IPS-NIHi11 (cell line): Measurements from ENCODE around the gene LAP3.

Experiments
- DNase-seq: peaks from one replicate; pipeline ENCODE4 v3.0.0; 2012; ENCODE audit warnings: mixed read lengths, low spot score

Gene LAP3

DNA sequence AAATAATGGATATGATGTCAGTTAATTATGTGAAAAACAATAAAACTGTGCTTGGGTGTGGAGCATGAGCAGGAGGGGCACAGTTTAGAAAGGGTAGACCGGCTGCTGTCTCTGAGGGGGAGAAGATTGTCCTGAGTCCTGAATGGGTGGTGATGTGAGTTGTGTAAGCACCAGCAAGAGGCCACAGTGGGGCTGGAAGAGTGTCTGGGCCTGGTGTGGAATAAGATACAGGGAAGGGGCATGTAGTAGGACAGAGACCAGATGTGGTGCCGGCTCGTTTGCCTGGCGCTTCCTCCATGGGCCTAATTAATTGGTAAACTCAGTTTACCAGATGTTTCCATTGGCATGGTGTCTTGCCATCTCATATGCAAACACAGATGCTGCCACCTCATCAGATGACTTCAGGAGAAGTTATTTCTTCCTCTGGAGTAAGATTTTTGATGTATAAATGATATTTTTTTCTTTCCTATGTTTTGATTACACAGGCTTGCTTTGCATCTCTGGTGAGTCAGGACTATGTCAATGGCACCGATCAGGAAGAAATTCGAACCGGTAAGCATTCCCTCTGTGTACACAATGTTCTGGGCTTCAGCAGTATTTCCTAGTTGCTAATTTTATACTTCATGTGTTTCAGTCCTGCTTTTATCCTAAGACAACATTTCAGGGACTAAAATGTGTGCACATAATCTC is 42.6 kb downstream of the LAP3 start:
- no peak for DNase-seq

DNA sequence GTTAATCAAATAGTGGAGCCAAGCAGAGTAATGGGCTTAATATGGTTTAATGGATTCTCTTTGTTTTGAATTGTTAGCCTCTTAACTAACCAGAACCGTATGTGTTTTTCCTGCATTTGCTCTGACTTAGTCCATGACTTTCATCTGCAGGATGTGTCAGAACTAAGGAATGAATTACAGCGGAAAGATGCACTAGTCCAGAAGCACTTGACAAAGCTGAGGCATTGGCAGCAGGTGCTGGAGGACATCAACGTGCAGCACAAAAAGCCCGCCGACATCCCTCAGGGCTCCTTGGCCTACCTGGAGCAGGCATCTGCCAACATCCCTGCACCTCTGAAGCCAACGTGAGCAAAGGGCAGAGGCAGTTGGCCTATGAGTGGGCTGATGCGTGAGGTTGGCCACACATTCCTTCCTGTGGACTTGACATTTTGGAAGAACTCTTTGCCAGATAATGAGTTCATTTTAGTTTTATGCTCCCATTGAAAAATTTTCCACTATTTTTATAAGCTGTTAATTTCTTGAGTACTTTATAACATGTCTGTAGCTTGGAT is 46.5 kb downstream of the LAP3 start:
- DNase-seq, result no peak

DNA sequence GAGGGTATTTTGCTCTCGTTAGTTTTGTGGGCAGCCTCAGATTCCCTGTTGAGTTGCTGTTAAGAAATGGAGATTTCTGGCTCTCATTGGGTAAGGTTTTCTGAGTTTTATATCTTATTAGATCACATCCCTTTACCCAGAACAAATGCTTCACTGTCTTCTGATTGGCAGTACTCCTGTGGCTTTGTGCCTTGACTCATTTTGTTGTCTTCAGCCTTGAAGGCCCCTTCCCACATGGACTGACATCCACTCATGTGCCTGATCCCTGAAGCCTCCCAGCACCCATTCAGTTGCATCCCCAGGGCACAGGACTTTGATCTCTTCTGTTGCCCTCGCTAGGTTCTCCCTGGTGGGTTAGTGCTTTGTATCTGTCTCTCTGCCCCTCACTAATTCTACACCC is 47.8 kb downstream of the LAP3 start:
- no peak for DNase-seq

DNA sequence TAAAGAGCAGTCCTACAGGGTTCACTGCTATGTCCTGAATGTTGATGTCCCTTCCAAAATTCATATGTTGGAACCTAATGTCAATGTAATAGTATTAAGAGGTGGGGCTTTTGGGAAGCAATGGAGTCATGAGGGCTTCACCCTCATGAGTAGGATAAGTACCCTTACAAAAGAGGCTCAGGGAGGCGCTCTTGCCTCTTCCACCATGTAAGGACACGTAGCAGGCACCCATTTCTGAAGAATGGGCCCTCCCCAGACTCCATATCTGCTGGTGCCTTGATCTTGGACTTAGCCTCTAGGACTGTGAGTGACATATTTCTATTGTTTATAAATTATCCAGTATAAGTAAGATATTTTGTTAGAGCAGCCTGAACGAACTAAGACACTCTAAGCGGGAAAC is 53.2 kb downstream of the LAP3 start:
- no peak for DNase-seq

DNA sequence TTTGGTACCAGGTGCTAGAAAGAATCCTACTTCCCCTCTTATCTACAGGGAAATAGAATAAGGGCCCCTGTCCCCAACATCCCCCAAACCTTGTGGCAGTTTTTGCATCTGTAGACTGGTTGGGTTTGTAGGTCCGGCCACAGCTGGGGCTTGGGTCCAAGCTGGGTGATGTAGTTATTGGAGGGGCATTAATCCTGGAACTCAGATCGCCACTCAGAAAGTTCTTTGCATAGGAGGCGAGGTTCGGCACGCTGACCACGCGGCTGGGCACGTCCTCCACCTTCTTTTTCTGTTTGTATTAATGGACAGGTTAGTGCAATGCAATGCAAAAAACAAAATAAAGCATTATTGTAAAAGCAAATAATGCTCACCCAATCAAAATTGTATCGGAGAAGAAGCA is 56.6 kb downstream of the LAP3 start:
- DNase-seq, result no peak

DNA sequence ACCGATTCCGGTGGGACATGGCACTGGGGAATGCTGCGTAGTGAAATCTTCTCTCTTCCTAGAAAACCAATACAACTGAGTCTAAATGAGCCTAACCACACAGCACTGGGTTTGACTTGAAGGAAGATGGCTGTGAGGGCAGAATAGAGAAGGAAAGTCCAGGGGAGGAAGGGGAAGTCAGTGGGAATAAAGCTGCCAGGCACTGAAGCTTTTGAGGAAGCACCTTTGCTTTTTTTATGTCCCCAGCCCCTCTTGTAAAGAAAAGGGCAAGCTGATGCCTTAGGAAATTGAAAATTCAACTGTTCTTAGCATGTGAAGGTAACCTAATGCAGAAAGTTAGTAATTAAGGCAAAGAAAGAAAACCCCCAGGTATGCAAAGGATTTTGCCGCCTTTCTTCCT is 58.1 kb downstream of the LAP3 start:
- DNase-seq, result no peak

DNA sequence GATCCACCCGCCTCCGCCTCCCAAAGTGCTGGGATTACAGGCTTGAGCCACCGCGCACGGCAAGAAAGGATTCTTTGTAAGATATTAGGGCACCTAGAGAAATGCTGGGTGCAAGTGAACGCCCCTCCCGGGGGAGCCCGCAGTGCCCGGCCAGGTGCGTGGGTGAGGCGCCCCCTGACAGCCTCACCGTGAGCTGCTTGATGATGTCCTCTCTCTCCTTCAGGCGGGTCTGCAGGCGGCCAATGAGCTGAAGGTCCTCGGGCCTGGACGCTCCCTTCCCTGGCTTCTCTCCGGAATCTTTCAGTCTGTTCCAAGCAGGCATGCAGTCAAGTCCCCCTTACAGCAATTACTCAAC is 59.3 kb downstream of the LAP3 start:
- DNase-seq, result peak; percentile 29

DNA sequence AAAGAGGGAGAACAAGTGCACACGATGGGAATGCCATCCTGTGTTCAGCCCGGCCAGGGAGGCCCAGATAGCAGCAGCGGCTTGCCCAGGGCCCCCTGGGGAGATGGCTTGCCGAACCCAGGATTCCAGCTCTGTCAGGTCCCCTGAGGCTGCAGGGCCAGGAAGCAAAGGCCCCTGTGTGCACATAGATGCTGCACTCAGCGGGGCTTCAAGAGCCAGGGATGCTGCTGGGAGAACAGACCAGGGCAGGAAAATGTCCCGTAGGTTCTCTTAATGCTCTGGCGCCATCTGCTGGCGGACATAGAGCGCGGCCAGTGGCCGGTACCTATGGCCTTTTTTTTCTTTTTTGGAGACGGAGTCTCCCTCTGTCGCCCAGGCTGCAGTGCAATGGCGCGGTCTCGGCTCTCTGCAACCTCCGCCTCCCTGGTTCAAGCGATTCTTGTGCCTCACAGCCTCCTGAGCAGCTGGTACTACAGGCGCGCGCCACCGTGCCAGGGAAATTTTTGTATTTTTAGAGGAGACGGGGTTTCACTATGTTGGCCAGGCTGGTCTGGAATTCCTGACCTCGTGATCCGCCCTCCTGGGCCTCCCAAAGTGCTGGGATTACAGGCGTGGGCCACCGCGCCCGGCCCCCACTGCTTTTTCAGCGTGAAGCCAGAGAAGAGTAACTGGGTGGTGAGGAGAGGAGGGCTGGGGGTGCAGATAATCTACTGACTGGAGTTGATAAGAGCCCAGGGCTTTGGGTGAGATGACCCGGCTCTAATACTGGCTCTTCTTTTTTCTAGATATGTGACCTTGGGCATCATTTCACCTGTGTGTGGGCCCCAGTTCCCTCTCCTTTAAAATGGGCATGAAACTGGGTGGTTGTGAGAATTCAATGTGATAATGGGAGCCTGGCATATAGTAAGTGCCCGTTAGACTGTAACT is 60.0 kb downstream of the LAP3 start:
- DNase-seq, result peak; percentile 91

DNA sequence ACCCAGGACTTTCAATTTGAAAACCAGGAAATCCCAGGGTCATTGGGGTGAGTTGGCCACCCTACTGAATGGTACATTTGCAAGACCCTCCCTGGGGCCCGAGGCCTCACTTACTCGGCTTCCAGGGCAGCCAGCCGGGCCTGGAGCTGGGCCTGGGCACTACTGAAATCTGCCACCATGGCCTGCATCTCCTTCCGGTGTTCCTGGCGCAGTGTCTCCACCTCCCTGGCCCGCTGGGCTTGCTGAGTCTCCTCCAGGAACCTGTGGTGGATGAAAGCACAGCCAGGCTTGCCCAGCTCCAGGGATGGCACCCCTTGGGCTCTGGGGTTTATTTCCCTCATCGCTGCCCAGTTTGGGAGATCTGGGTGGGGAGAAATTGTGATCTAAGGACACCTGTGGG is 62.1 kb downstream of the LAP3 start:
- no peak for DNase-seq

DNA sequence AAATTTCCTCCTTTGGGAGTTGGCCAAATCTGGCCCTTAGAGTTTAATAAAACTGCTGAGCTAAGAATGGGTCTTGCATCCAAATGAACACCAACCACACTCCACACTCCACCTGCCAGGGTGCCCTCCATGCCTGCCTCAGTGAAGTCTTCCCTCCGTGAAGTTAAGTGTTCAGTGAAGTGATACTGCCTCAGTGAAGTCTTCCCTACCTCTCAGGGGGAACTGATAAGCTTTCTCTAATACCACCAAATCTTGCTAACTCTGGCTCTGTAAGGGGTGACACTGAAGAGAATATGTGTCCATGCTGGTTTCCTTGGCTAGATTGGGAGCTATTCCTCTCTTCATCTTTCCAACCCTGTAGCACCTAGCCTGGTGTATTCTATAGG is 65.4 kb downstream of the LAP3 start:
- no peak for DNase-seq

DNA sequence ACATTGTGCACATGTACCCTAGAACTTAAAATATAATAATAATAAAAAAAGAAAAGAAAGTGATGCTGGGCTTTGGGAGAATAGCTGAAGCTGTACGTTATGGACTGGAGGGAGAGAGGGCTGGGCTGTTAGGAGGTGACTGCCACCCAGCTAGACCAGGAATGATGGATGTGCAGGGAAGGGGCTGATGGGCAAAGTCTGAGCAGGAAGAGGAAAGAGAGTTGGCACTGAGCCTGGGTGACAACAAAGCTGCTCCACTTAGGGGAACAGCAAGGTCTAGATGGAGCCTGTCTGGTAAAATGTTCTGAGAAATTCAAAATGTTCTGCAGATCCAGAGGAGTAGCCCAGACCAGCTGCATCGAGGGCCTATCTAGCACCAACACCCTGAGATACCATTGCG is 69.7 kb downstream of the LAP3 start:
- DNase-seq, result no peak

DNA sequence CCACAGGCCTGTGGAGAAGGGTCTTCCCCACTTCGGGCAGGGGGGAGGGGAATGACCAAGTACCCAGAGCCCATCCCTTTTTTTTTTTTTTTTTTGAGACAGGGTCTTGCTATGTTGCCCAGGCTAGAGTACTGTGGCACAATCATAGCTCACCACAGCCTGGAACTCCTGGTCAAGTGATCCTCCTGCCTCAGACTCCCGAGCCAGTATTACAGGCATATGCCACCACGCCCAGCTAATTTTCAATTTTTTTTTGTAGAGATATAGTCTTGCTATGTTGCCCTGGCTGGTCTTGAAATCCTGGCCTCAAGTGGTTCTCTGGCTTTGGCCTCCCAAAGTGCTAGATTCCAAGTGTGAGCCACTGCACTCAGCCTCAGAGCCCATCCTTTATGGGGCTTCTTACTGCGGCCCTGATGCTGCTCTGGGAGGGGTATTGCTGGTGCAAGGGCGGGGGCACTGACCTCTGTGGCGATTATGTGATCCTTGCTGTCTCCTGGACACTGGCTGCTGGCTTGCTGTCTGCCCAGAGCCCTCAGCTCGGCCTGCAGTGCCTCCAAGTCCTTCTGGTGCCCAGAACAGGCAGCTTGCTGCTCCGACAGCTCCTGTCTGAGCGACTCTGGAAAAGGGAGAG is 70.3 kb downstream of the LAP3 start:
- no peak for DNase-seq

DNA sequence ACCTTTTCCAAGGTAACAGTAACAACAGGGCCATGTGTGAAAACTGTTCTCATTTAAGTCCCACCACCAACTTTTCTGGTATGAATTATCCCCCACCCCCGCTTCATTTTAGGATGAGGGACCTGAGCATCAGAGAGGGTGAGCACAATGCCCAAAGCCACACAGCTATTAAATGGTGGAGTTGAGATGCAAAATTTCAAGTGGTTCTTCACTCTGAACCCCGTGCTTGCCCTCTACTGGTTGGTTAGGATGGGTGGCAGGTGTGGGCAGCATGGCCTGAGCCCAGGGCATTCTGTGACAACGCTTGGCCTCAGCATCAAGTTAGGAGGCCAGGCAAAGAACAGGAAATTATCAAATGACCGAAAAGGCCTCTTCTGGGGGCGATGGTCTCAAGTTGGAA is 70.9 kb downstream of the LAP3 start:
- DNase-seq, result peak; percentile 33

DNA sequence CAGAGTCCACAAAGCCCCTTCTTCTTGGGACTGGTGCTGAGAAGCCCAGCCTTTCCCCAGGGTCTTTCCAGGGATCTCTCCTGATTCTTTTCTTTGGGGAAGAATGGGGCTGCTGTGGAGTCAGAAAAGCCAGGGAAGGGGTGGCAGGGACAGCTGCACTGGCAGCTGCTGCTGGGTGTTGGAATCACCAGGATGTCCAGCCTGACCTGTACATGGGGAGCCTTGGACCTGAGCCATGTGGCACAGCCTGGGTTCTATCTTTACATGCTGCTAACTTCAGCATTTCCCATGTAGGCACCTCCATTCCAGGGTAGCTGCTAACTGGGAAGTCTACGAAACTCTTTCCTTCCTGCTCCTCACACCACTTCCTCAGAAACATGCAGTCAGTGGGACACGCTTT is 73.4 kb downstream of the LAP3 start:
- DNase-seq, result no peak

DNA sequence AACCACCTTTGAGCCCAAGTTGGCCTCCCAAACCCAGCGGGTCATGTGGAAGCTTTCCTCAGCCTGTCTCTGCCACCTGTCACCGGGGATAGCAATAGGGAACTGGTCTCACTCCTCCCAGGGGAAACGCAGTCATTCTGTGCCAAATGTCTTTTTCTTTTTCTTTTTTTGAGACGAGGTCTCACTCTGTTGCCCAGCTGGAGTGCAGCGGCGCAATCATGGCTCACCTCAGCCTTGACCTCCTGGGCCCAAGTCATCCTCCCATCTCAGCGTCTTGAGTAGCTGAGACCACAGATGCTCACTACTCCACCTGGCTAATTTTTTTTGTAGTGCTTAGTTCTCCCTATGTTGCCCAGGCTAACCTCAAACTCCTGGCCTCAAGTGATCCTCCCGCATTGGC is 77.7 kb downstream of the LAP3 start:
- DNase-seq, result no peak

DNA sequence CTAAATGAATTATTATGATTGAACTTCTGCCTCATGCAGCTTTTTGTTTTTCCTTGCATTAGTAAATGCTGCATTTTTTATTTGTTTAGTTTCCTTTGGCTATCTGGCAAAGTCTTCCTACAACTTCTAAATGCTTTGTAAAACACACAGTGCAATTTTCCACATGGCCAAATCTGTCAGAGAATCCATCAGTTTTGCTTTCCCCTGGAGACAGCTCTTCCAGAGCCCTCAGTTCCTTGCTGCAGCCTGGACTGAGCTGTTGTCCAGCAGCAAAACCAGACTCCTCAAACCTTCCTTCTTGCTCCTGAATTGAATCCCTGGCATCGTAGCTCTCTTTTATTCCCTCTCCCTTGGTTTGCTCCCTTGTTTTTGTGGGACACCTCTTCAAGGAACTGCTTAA is 80.1 kb downstream of the LAP3 start:
- DNase-seq, result no peak
